ENCODE results near the gene TRAP1.

The TRAP1 gene

GRCh38 chr16:3654249-3654991, 62.9 kb downstream of the TRAP1 start, which contains the start of gene DNASE1:
Gene DNASE1, plus strand, starts transcription at chr16:3654691. Its CDS starts 683 bp downstream, at chr16:3655374.
- Histone ChIP-seq H3K36me3 (replicated peaks; ENCODE audit: low read depth, low read length) (peaks cover 37% of the 10 kb centered on the region), H3K4me2 (ENCODE audit: low read length) (no peak within 1 kb of the TSS), H3K4me3 (ENCODE audit: low read length) (no peak within 1 kb of the TSS), H4K20me1 (ENCODE audit: insufficient read depth, low read length) (0 out of 2 replicates have a peak, but pooled peaks cover 3% of the 10 kb centered on the region), H2AFZ (ENCODE audit: low read depth, low read length) (no peak within 1 kb of the TSS), H3K27ac (ENCODE audit: low read length) (no peak within 1 kb of the TSS), H3K4me1 (ENCODE audit: low read length) (no peaks in the 10 kb centered on the region), H3K79me2 (ENCODE audit: low read length) (no peaks in the 10 kb centered on the region), H3K27me3 (ENCODE audit: low read depth, low read length) (no peaks in the 10 kb centered on the region), H3K9ac (ENCODE audit: low read length) (no peak within 1 kb of the TSS), H3K9me3 (ENCODE audit: insufficient read depth, low read length) (no peaks in the 10 kb centered on the region)
- TF ChIP-seq CTCF (IDR thresholded peaks at IDR 0.05; ENCODE audit: low read depth, low read length) (peak; percentile 64), EZH2phosphoT487 (IDR thresholded peaks at IDR 0.05; ENCODE audit: low read depth) (no peak)

- no peaks in the 10 kb centered on the region for H3K9me3 ChIP-seq (ENCODE audit: insufficient read depth, low read length)
- peaks cover 23% of the 10 kb centered on the region for H3K36me3 ChIP-seq (replicated peaks; ENCODE audit: low read depth, low read length)
- H3K27ac ChIP-seq (ENCODE audit: low read length) = no peak overlapping the region
- H4K20me1 ChIP-seq (ENCODE audit: insufficient read depth, low read length) = 0 out of 2 replicates have a peak, but pooled peaks cover 3% of the 10 kb centered on the region
- no peak overlapping the region for H3K4me2 ChIP-seq (ENCODE audit: low read length)
- no peak for TF ChIP-seq EZH2phosphoT487 (IDR thresholded peaks at IDR 0.05; ENCODE audit: low read depth)
- TF ChIP-seq CTCF (IDR thresholded peaks at IDR 0.05; ENCODE audit: low read depth, low read length) = no peak
- H3K27me3 ChIP-seq (ENCODE audit: low read depth, low read length) = no peaks in the 10 kb centered on the region
- H3K4me3 ChIP-seq (ENCODE audit: low read length) = no peak overlapping the region
- no peak overlapping the region for H2AFZ ChIP-seq (ENCODE audit: low read depth, low read length)
- no peaks in the 10 kb centered on the region for H3K79me2 ChIP-seq (ENCODE audit: low read length)
- no peak overlapping the region for H3K9ac ChIP-seq (ENCODE audit: low read length)
- H3K4me1 ChIP-seq (ENCODE audit: low read length) = no peaks in the 10 kb centered on the region
These were observed 64.7 kb downstream of the TRAP1 start for GRCh38 chr16:3652373-3653195.

- Histone ChIP-seq H3K4me2 (ENCODE audit: low read length) (no peak overlapping the region), H3K27ac (ENCODE audit: low read length) (no peak overlapping the region)
These were observed 65.6 kb downstream of the TRAP1 start for GRCh38 chr16:3651461-3652372.

More at GRCh38 chr16:3651461-3652372, 65.6 kb downstream of the TRAP1 start:
- no peak overlapping the region for H2AFZ ChIP-seq (ENCODE audit: low read depth, low read length)
- 0 out of 2 replicates have a peak, but pooled peaks cover 3% of the 10 kb centered on the region for H4K20me1 ChIP-seq (ENCODE audit: insufficient read depth, low read length)
- H3K36me3 ChIP-seq (replicated peaks; ENCODE audit: low read depth, low read length) = peaks cover 15% of the 10 kb centered on the region
- no peaks in the 10 kb centered on the region for H3K9me3 ChIP-seq (ENCODE audit: insufficient read depth, low read length)
- H3K79me2 ChIP-seq (ENCODE audit: low read length) = no peaks in the 10 kb centered on the region
- TF ChIP-seq CTCF (IDR thresholded peaks at IDR 0.05; ENCODE audit: low read depth, low read length) (no peak), EZH2phosphoT487 (IDR thresholded peaks at IDR 0.05; ENCODE audit: low read depth) (no peak)
- H3K4me3 ChIP-seq (ENCODE audit: low read length) = no peak overlapping the region
- no peaks in the 10 kb centered on the region for H3K27me3 ChIP-seq (ENCODE audit: low read depth, low read length)
- no peaks in the 10 kb centered on the region for H3K4me1 ChIP-seq (ENCODE audit: low read length)
- no peak overlapping the region for H3K9ac ChIP-seq (ENCODE audit: low read length)
